ENCODE data around the gene FSTL5.

DNA sequence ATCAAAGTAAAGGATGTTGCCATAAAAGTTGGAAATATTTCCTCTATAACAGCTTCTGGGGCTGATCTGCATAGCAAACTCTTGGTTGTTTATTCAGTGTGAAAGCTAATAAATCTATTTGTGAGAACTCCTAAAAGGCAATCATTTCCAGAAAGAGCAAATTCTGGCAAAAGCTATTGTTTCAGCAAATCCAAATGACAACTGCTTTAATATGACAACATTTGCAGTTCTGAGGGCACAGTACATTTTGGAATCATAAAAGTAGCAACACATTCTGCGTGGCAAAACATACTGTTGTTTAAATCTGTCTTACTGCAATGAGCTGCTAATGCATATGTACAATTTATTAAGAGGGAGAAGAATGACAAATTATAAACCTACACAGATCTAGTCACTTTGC is 818.1 kb downstream of the FSTL5 start:
- TF ChIP-seq EZH2phosphoT487 (IDR thresholded peaks at IDR 0.05; ENCODE audit: insufficient read depth, low read depth) (no peak), EZH2 (IDR thresholded peaks at IDR 0.05; ENCODE audit: insufficient read depth, poor library complexity, severe bottlenecking) (no peak)

All from GM23248 (cell line).